PC-9 (cell line): ENCODE data around the gene ST6GALNAC2. TPM values are rescaled to one million over a fixed set of nuclear protein-coding genes. Genes with fewer than 3 reads are reported as not detected.

ENCODE experiments used
- BruUV-seq: library from RNA; stranded (reverse); fragments of 400-500 nt; replicated peaks from 2 replicates; lab custom pipeline; 2021; lab: Mats Ljungman, UMichigan
- CTCF ChIA-PET: fragments of 300-600 bp; sonication (Branson Sonifier 250); formaldehyde crosslinking; loops from one replicate; lab custom pipeline; 2022; ENCODE audit warnings: antibody characterized with exemption; lab: Charles Lee
- POLR2A ChIA-PET: fragments of 300-600 bp; sonication (Branson Sonifier 250); formaldehyde crosslinking; loops from one replicate; lab custom pipeline; 2022; ENCODE audit warnings: antibody characterized with exemption; ENCODE audit not compliant: unreplicated experiment; lab: Charles Lee
- DNase-seq, 2 experiments: peaks; one replicate each; pipeline versions ENCODE4 v3.0.0 to v3.0.0-alpha.2; 2015 to 2022; ENCODE audit warnings: mixed read lengths in 1 of 2
- H2AFZ ChIP-seq: fragments of 200-600 bp; sonication (generic); 2 replicates; pipeline ENCODE4 v1.8.1; 2017; ENCODE audit warnings: antibody characterized with exemption
- H3F3A ChIP-seq: fragments of 200-600 bp; sonication (generic); 2 replicates; pipeline ENCODE4 v1.8.1; 2017; ENCODE audit warnings: antibody characterized with exemption, mild to moderate bottlenecking, low read depth; ENCODE audit not compliant: insufficient read depth
- H3K27ac ChIP-seq: fragments of 200-600 bp; sonication (generic); 2 replicates; pipeline ENCODE4 v1.6.1; 2016; ENCODE audit warnings: mixed run types
- H3K27me3 ChIP-seq: fragments of 200-600 bp; sonication (generic); 2 replicates; pipeline ENCODE4 v1.6.1; 2016; ENCODE audit warnings: low read depth, mixed run types; ENCODE audit not compliant: insufficient read depth
- H3K36me3 ChIP-seq: fragments of 200-600 bp; sonication (generic); 2 replicates; pipeline ENCODE4 v1.6.1; 2016; ENCODE audit warnings: low read depth, mixed run types
- H3K4me1 ChIP-seq: fragments of 200-600 bp; sonication (generic); replicated peaks from 2 replicates; pipeline ENCODE4 v1.6.1; 2016; ENCODE audit warnings: mixed run types; ENCODE audit not compliant: insufficient read depth
- H3K4me2 ChIP-seq: fragments of 200-600 bp; sonication (generic); 2 replicates; pipeline ENCODE4 v1.6.1; 2017; ENCODE audit warnings: mixed run types
- H3K4me3 ChIP-seq: fragments of 200-600 bp; sonication (generic); 2 replicates; pipeline ENCODE4 v1.6.1; 2016; ENCODE audit warnings: mixed run types
- H3K79me2 ChIP-seq: fragments of 200-600 bp; sonication (generic); 2 replicates; pipeline ENCODE4 v1.6.1; 2017; ENCODE audit warnings: low read depth, mixed run types
- H3K9me2 ChIP-seq: fragments of 200-600 bp; sonication (generic); 2 replicates; pipeline ENCODE4 v1.8.1; 2017; ENCODE audit warnings: mild to moderate bottlenecking; ENCODE audit not compliant: insufficient read depth
- H3K9me3 ChIP-seq: fragments of 200-600 bp; sonication (generic); 2 replicates; pipeline ENCODE4 v1.8.1; 2016; ENCODE audit warnings: low read depth; ENCODE audit not compliant: insufficient read depth
- H4K20me1 ChIP-seq: fragments of 200-600 bp; sonication (generic); 2 replicates; pipeline ENCODE4 v1.8.1; 2017; ENCODE audit not compliant: insufficient read depth
- CTCF ChIP-seq: fragments of 200-600 bp; sonication (generic); conservative IDR thresholded peaks from 2 replicates; pipeline ENCODE4 v1.6.1; 2017; ENCODE audit warnings: mixed run types, antibody characterized with exemption, mild to moderate bottlenecking, moderate library complexity
- EZH2 ChIP-seq: fragments of 200-600 bp; sonication (generic); IDR thresholded peaks from 2 replicates; pipeline ENCODE4 v1.8.0; 2017; ENCODE audit warnings: antibody characterized with exemption, low read depth
- intact Hi-C: fragments of 100-400 bp; cut with micrococcal nuclease; formaldehyde crosslinking; loops from one replicate; pipeline ENCODE4 v1.10.0; 2022; ENCODE audit not compliant: unreplicated experiment
- total RNA-seq: library from RNA; stranded (reverse); gene quantifications from 2 replicates; pipeline ENCODE4 v1.2.3, GENCODE V29; 2021

ST6GALNAC2 gene
- total RNA-seq, 1 experiment from 2014 or later: 15.5 TPM

- Histone ChIP-seq H3K9me2 (no peaks in the 10 kb centered on the region), H3K27me3 (no peaks in the 10 kb centered on the region), H4K20me1 (no peaks in the 10 kb centered on the region), H3K36me3 (no peaks in the 10 kb centered on the region), H3K4me2 (no peak overlapping the region), H3F3A (no peaks in the 10 kb centered on the region), H3K27ac (no peak overlapping the region), H3K79me2 (no peaks in the 10 kb centered on the region), H3K4me1 (no peaks in the 10 kb centered on the region; the same call in 1 of the 2 replicates), H2AFZ (no peak overlapping the region), H3K9me3 (no peaks in the 10 kb centered on the region), H3K4me3 (no peak overlapping the region)
- DNase-seq: no peak
- CTCF ChIA-PET: no interaction called here
- no TSS peak for BruUV-seq
- POLR2A ChIA-PET: no interaction called here
- TF ChIP-seq CTCF (no peak), EZH2 (no peak)
- intact Hi-C loops: no loop called here
These were observed 64.4 kb downstream of the ST6GALNAC2 start for GRCh38 chr17:76521262-76521661.

DNA sequence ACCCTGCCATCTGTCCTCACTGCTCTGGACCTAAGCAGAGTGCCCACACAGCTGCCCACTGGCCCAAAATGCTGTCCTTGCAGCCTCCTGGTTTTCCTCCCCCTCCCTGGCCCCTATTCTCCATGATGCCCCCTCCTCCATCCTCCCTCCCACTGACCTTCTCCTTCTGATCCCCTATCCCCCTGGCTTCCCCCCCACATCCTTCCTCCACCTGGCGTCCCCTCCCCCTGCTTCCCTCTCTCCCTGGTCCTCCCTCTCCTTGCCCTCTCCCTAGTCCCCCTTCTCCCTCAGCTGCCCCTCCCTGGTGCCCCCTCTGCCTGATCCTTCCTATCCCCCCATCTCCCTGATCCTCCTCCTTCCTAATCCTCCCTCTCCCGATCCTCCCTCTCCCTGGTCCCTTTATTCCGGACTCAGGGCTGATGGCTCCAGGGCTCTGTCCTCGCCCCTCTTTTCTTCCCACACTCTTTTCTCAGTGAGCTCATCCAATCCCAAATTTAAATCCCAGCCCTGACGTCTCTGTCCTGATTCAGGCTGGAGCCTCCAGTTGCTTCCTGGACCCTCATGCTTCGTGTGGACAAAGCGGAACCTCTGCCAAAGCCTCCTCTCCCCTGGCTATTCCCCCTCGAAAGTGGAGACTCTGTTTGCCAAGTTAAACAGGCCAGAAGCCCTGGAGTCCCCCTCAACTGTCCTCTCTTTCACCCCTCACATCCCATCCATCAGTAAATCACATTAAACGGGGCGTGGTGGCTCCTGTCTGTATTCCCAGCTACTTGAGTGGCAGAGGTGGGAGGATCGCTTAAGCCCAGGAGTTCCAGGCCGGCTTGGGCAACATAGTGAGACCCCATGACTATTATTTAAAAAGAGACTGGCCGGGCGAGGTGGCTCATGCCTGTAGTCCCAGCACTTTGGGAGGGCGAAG lies 66.4 kb downstream of the ST6GALNAC2 start:
- CTCF ChIA-PET: interaction anchor here (0.7 to 0.9 kb wide), 3 partner anchors 16 to 549 kb away, joined by 6 to 16 read pairs (median 13); partner anchors contain the start of gene ST6GALNAC2
- intact Hi-C loops: no loop called here

GRCh38 chr17:76517638-76518038 lies 68.0 kb downstream of the ST6GALNAC2 start:
- no peaks in the 10 kb centered on the region for H3K9me3 ChIP-seq
- no peaks in the 10 kb centered on the region for H3K9me2 ChIP-seq
- H3K27me3 ChIP-seq: no peaks in the 10 kb centered on the region
- H3K4me2 ChIP-seq: no peak overlapping the region
- no peaks in the 10 kb centered on the region for H3K36me3 ChIP-seq
- no peaks in the 10 kb centered on the region for H3K79me2 ChIP-seq
- BruUV-seq: no TSS peak
- no peaks in the 10 kb centered on the region for H3K4me1 ChIP-seq
- intact Hi-C loops: no loop called here
- no peaks in the 10 kb centered on the region for H3F3A ChIP-seq
- no peak overlapping the region for H2AFZ ChIP-seq
- TF ChIP-seq EZH2 (no peak), CTCF (no peak)
- ChIA-PET POLR2A (no interaction called here), CTCF (interaction anchor here (0.6 kb wide), 1 partner anchor 51 kb away, joined by 5 read pairs; no protein-coding TSS in a partner anchor)
- no peak overlapping the region for H3K4me3 ChIP-seq
- no peak overlapping the region for H3K27ac ChIP-seq
- no peak for DNase-seq
- no peaks in the 10 kb centered on the region for H4K20me1 ChIP-seq

More for the DNA sequence above, 66.4 kb downstream of the ST6GALNAC2 start:
- POLR2A ChIA-PET: no interaction called here
- Histone ChIP-seq H3K4me2 (no peak overlapping the region), H3K36me3 (no peaks in the 10 kb centered on the region), H3K4me1 (no peaks in the 10 kb centered on the region; the same call in 1 of the 2 replicates), H3K9me3 (no peaks in the 10 kb centered on the region), H3K9me2 (no peaks in the 10 kb centered on the region), H3K79me2 (no peaks in the 10 kb centered on the region), H3K4me3 (no peak overlapping the region), H3F3A (no peaks in the 10 kb centered on the region), H4K20me1 (no peaks in the 10 kb centered on the region), H3K27ac (no peak overlapping the region), H3K27me3 (no peaks in the 10 kb centered on the region), H2AFZ (no peak overlapping the region)
- TF ChIP-seq CTCF (no peak), EZH2 (no peak)
- BruUV-seq: no TSS peak
- DNase-seq: no peak

Other genes starting within 250 kb of the ST6GALNAC2 start
- 63.3 and 73.0 TPM in 2 replicates for gene PRPSAP1, start 231.9 kb downstream of the ST6GALNAC2 start, total RNA-seq
- gene SPHK1, start 201.3 kb downstream of the ST6GALNAC2 start, total RNA-seq: 5.5 and 9.3 TPM in 2 replicates
- gene UBE2O, start 132.7 kb downstream of the ST6GALNAC2 start, total RNA-seq: 27.4 and 28.0 TPM in 2 replicates
- gene AANAT, start 118.3 kb downstream of the ST6GALNAC2 start, total RNA-seq: 0.65 TPM in 1 of 2 replicates, not detected in the other
- gene RHBDF2, start 84.4 kb downstream of the ST6GALNAC2 start, total RNA-seq: 39.6 and 51.6 TPM in 2 replicates
- 0.93 and 1.1 TPM in 2 replicates for gene CYGB, start 48.2 kb downstream of the ST6GALNAC2 start, total RNA-seq
- gene PRCD, start 45.8 kb downstream of the ST6GALNAC2 start, total RNA-seq: 2.6 and 2.7 TPM in 2 replicates
- gene ST6GALNAC1, start 57.9 kb upstream of the ST6GALNAC2 start, total RNA-seq: 0.75 and 0.76 TPM in 2 replicates
- gene MXRA7, start 125.1 kb upstream of the ST6GALNAC2 start, total RNA-seq: 5.5 and 8.9 TPM in 2 replicates
- gene JMJD6, start 140.7 kb upstream of the ST6GALNAC2 start, total RNA-seq: 19.4 and 25.2 TPM in 2 replicates
- 31.7 and 40.5 TPM in 2 replicates for gene METTL23, start 141.0 kb upstream of the ST6GALNAC2 start, total RNA-seq
- 186 and 187 TPM in 2 replicates for gene SRSF2, start 151.5 kb upstream of the ST6GALNAC2 start, total RNA-seq
- gene MFSD11, start 152.3 kb upstream of the ST6GALNAC2 start, total RNA-seq: 43.8 and 47.3 TPM in 2 replicates